H1 (cell line): ENCODE measurements around the gene NUP188. TPM values are rescaled to one million over a fixed set of nuclear protein-coding genes. Genes with fewer than 3 reads are reported as not detected.

Experiments
- CTCF ChIA-PET: fragments of 300-600 bp; sonication (Branson Sonifier 250); formaldehyde crosslinking; loops from one replicate; lab custom pipeline; 2021; ENCODE audit not compliant: partially characterized antibody; lab: Charles Lee
- POLR2A ChIA-PET: fragments of 300-600 bp; sonication (Branson Sonifier 250); formaldehyde crosslinking; loops from one replicate; lab custom pipeline; 2021; ENCODE audit warnings: inconsistent platforms; ENCODE audit not compliant: partially characterized antibody; lab: Charles Lee
- DNase-seq, 2 experiments: peaks; one replicate each; pipeline versions ENCODE4 v3.0.0 to v3.0.0-alpha.2; 2010 to 2022; ENCODE audit warnings: low spot score in 2 of 2, low read depth in 1 of 2, mixed read lengths in 1 of 2
- FAIRE-seq: peaks from 2 replicates; lab custom pipeline; 2011; peaks lifted over from hg19 to GRCh38; lab: Jason Lieb, UNC
- H2AFZ ChIP-seq: 2 replicates; pipeline ENCODE4 v1.8.1; 2012; ENCODE audit warnings: low read length, inconsistent platforms
- H2AK5ac ChIP-seq: 2 replicates; pipeline ENCODE4 v1.6.1; 2013; ENCODE audit warnings: low read depth, low read length
- H2BK120ac ChIP-seq: replicated peaks from 2 replicates; pipeline ENCODE3; 2013; ENCODE audit warnings: low read depth, low read length, inconsistent platforms
- H2BK12ac ChIP-seq: 2 replicates; pipeline ENCODE4 v1.6.1; 2013; ENCODE audit warnings: low read depth, low read length
- H2BK15ac ChIP-seq: 2 replicates; pipeline ENCODE4 v1.6.1; 2013; ENCODE audit warnings: low read length
- H2BK20ac ChIP-seq: 2 replicates; pipeline ENCODE4 v1.6.1; 2013; ENCODE audit warnings: low read length
- H2BK5ac ChIP-seq: 2 replicates; pipeline ENCODE4 v1.6.1; 2013; ENCODE audit warnings: low read depth, low read length
- H3K14ac ChIP-seq: 2 replicates; pipeline ENCODE4 v1.6.1; 2013; ENCODE audit warnings: inconsistent platforms; ENCODE audit not compliant: insufficient read length
- H3K18ac ChIP-seq: 2 replicates; pipeline ENCODE4 v1.6.1; 2013; ENCODE audit warnings: low read length; ENCODE audit errors: extremely low read depth
- H3K23ac ChIP-seq: 2 replicates; pipeline ENCODE4 v1.6.1; 2013; ENCODE audit warnings: inconsistent platforms; ENCODE audit not compliant: insufficient read length
- H3K23me2 ChIP-seq: 2 replicates; pipeline ENCODE4 v1.6.1; 2013; ENCODE audit warnings: low read depth, low read length
- H3K27ac ChIP-seq: 2 replicates; pipeline ENCODE4 v1.6.1; 2011; ENCODE audit warnings: low read depth, low read length, inconsistent platforms
- H3K27me3 ChIP-seq, 4 experiments: replicated peaks in 1 of 4; 1 replicate in 1 of 4; 2 replicates in 3 of 4; pipeline versions ENCODE4 v1.6.1 to v1.8.1; 2011 to 2013; ENCODE audit warnings: low read length in 3 of 4, mild to moderate bottlenecking in 3 of 4, inconsistent platforms in 2 of 4, mixed read lengths in 2 of 4, moderate library complexity in 1 of 4; ENCODE audit not compliant: control insufficient read depth in 3 of 4, insufficient read depth in 3 of 4; ENCODE audit errors: extremely low read depth in 1 of 4
- H3K36me3 ChIP-seq, 4 experiments: 2 replicates each; pipeline versions ENCODE4 v1.6.1 to v1.8.1; 2011 to 2013; ENCODE audit warnings: mild to moderate bottlenecking in 4 of 4, low read length in 3 of 4, moderate library complexity in 2 of 4, control low read depth in 1 of 4, inconsistent platforms in 1 of 4; ENCODE audit not compliant: insufficient read depth in 4 of 4, control insufficient read depth in 2 of 4
- H3K4ac ChIP-seq: replicated peaks from 2 replicates; pipeline ENCODE3; 2013; ENCODE audit warnings: low read length, low read depth, mixed read lengths, inconsistent platforms; ENCODE audit not compliant: insufficient read length
- H3K4me1 ChIP-seq, 4 experiments: replicated peaks in 1 of 4; 1 replicate in 1 of 4; 2 replicates in 3 of 4; pipeline versions ENCODE4 v1.6.1 to v1.8.1; 2011 to 2013; ENCODE audit warnings: low read length in 3 of 4, inconsistent platforms in 2 of 4, mixed read lengths in 1 of 4; ENCODE audit not compliant: insufficient read depth in 4 of 4, control insufficient read depth in 3 of 4
- H3K4me2 ChIP-seq, 2 experiments: 2 replicates each; pipeline versions ENCODE4 v1.6.1 to v1.8.1; 2011 to 2013; ENCODE audit warnings: low read depth in 2 of 2, low read length in 2 of 2, control low read depth in 1 of 2, inconsistent platforms in 1 of 2, mild to moderate bottlenecking in 1 of 2; ENCODE audit not compliant: insufficient read depth in 1 of 2
- H3K4me3 ChIP-seq, 4 experiments: fragments of 200-600, 300-600 bp in 1 of 4; sonication (generic), shearing (Covaris generic), sonication (Bioruptor Twin) in 1 of 4; 2 replicates each; pipeline versions ENCODE4 v1.5.1 to v1.8.1; 2011 to 2016; ENCODE audit warnings: low read length in 4 of 4, low read depth in 3 of 4, control low read depth in 2 of 4, inconsistent platforms in 2 of 4, mild to moderate bottlenecking in 2 of 4, mixed read lengths in 1 of 4, moderate library complexity in 1 of 4; ENCODE audit not compliant: insufficient read depth in 2 of 4; ENCODE audit errors: extremely low read depth in 1 of 4
- H3K56ac ChIP-seq: replicated peaks from 2 replicates; pipeline ENCODE3; 2013; ENCODE audit warnings: low read depth, mild to moderate bottlenecking, mixed read lengths, low read length, inconsistent platforms; ENCODE audit not compliant: insufficient read length
- H3K79me1 ChIP-seq: 2 replicates; pipeline ENCODE4 v1.6.1; 2013; ENCODE audit warnings: low read depth, low read length, control low read depth
- H3K79me2 ChIP-seq, 2 experiments: 2 replicates each; pipeline versions ENCODE4 v1.6.1 to v1.8.1; 2012 to 2013; ENCODE audit warnings: low read length in 2 of 2, mild to moderate bottlenecking in 2 of 2, inconsistent platforms in 1 of 2; ENCODE audit not compliant: insufficient read depth in 2 of 2, control insufficient read depth in 1 of 2
- H3K9ac ChIP-seq, 4 experiments: replicated peaks in 1 of 4; 1 replicate in 1 of 4; 2 replicates in 3 of 4; pipeline versions ENCODE4 v1.6.1 to v1.8.1; 2011 to 2013; ENCODE audit warnings: low read depth in 3 of 4, low read length in 3 of 4, control low read depth in 2 of 4, mild to moderate bottlenecking in 2 of 4, moderate library complexity in 2 of 4, inconsistent platforms in 1 of 4; ENCODE audit errors: extremely low read depth in 1 of 4
- H3K9me3 ChIP-seq, 2 experiments: 2 replicates each; pipeline versions ENCODE4 v1.6.1 to v1.8.1; 2012 to 2013; ENCODE audit warnings: mild to moderate bottlenecking in 2 of 2, moderate library complexity in 2 of 2, control low read depth in 1 of 2, inconsistent platforms in 1 of 2, low read depth in 1 of 2, low read length in 1 of 2, mixed read lengths in 1 of 2; ENCODE audit not compliant: insufficient read depth in 2 of 2
- H4K20me1 ChIP-seq, 2 experiments: replicated peaks in 1 of 2; 2 replicates each; pipeline versions ENCODE3 to v1.8.1; 2011 to 2013; ENCODE audit warnings: inconsistent platforms in 2 of 2, low read length in 2 of 2, mild to moderate bottlenecking in 1 of 2; ENCODE audit not compliant: insufficient read depth in 2 of 2, control insufficient read depth in 1 of 2
- H4K5ac ChIP-seq: 2 replicates; pipeline ENCODE4 v1.6.1; 2013; ENCODE audit warnings: low read length, low read depth, mixed read lengths, inconsistent platforms; ENCODE audit not compliant: insufficient read length
- H4K8ac ChIP-seq: 2 replicates; pipeline ENCODE4 v1.8.0; 2013; ENCODE audit warnings: mild to moderate bottlenecking, moderate library complexity, low read length, inconsistent platforms; ENCODE audit not compliant: insufficient read depth; ENCODE audit errors: extremely low read depth
- H4K91ac ChIP-seq: replicated peaks from 2 replicates; pipeline ENCODE3; 2013; ENCODE audit warnings: low read length, mixed read lengths, inconsistent platforms; ENCODE audit not compliant: insufficient read length
- PHF8 ChIP-seq: fragments of 200-600 bp; sonication (generic); conservative IDR thresholded peaks from 2 replicates; pipeline ENCODE4 v1.7.1; 2012; ENCODE audit warnings: low read depth, mild to moderate bottlenecking, inconsistent platforms, low read length, moderate library complexity
- WGBS, 2 experiments: shearing (Covaris generic) in 1 of 2; methylation state at CpG; one replicate each; pipeline versions ENCODE4 v1.1.6 to v1.1.7; 2013 to 2015; ENCODE audit warnings: low lambda C conversion rate in 2 of 2, mixed read lengths in 2 of 2, inconsistent platforms in 1 of 2, low coverage in 1 of 2, missing lambda C conversion rate in 1 of 2; ENCODE audit not compliant: insufficient replicate concordance in 2 of 2, insufficient coverage in 1 of 2, insufficient read length in 1 of 2; ENCODE audit errors: extremely low coverage in 1 of 2, missing lambda C conversion rate in 1 of 2; 5-methylcytosine and 5-hydroxymethylcytosine counted together
- polyA plus RNA-seq, 7 experiments: library from polyadenylated mRNA; depleted of rRNA in 3 of 7; stranded (reverse) in 5 of 7; unstranded in 2 of 7; fragments of >200 nt in 5 of 7; fragments of 200-250 nt in 2 of 7; gene quantifications; 1 replicate in 5 of 7; 2 replicates in 1 of 7; 4 replicates in 1 of 7; pipeline versions ENCODE4 v1.2.1 to v1.2.3, GENCODE V29; 2011 to 2013; ENCODE audit warnings: missing spikeins in 2 of 7, mixed read lengths in 2 of 7
- total RNA-seq: library from RNA; stranded (reverse); fragmentation: NEBNext Ultra II Directional; extraction: Animal tissue kit (Norgen Biotek cat#: 25700); gene quantifications from 2 replicates; pipeline ENCODE4 v1.2.1, GENCODE V29; 2021

Gene NUP188
- total and polyA plus RNA-seq, 2 of the 8 experiments (the other 6 are each of a cell fraction or from before 2014, with no cell fraction given), result 90.1 to 111 TPM

- Histone ChIP-seq H3K23me2 (peaks cover 2% of the 10 kb centered on the region; the same call in 1 of the 2 replicates), H2AFZ (no peak overlapping the region), H2BK120ac (no peak overlapping the region), H2BK15ac (no peak overlapping the region), H3K56ac (no peak overlapping the region), H4K5ac (no peak overlapping the region), H3K27me3 (no peaks in the 10 kb centered on the region), H2BK5ac (no peak overlapping the region), H3K79me2 (peaks cover 0 to 25% of the 10 kb centered on the region in 2 experiments; a peak in 2 of 4 replicates), H4K91ac (no peak overlapping the region), H3K9ac (no peak overlapping the region), H3K4me1 (peaks cover 0 to 19% (median 9%) of the 10 kb centered on the region in 4 experiments; a peak in 6 of 7 replicates), H3K4me2 (no peak overlapping the region), H2BK12ac (no peak overlapping the region), H2BK20ac (no peak overlapping the region), H3K18ac (no peak overlapping the region), H3K4me3 (no peak overlapping the region), H3K9me3 (no peaks in the 10 kb centered on the region), H4K8ac (no peak overlapping the region), H3K27ac (no peak overlapping the region), H3K4ac (no peak overlapping the region), H3K14ac (no peak overlapping the region), H3K79me1 (peaks cover 10% of the 10 kb centered on the region; the same call in 1 of the 2 replicates), H3K36me3 (peaks cover 0 to 24% (median 20%) of the 10 kb centered on the region in 4 experiments), H2AK5ac (no peak overlapping the region), H3K23ac (no peak overlapping the region), H4K20me1 (peaks cover 9% of the 10 kb centered on the region in 2 experiments)
- POLR2A ChIA-PET, result interaction anchor here (1.1 to 1.8 kb wide), 2 partner anchors 11 to 29 kb away, joined by 3 to 4 read pairs; no protein-coding TSS in a partner anchor
- CTCF ChIA-PET, result interaction anchor here (3.9 kb wide), 1 partner anchor 11 kb away, joined by 26 read pairs; no protein-coding TSS in a partner anchor
- DNase-seq (no peak), FAIRE-seq (no peak)
- 96% methylated on average over 26 of the region's 26 CpGs; no CpG with 5 or more reads in 1 of the 2 experiments for WGBS, 2 experiments
- no peak for TF ChIP-seq PHF8
Measured at GRCh38 chr9:128917151-128917849, 30.2 kb upstream of the NUP188 start.
